PC-3 (cell line): Measurements from ENCODE around the gene STPG3. TPM values are rescaled to one million over a fixed set of nuclear protein-coding genes. Genes with fewer than 3 reads are reported as not detected.

Source experiments
- ATAC-seq: fragments of 200-7000 bp; cut with Tn5 transposase; 2 replicates; pipeline ENCODE4 v1.9.1; 2020; ENCODE audit warnings: mild to moderate bottlenecking, moderate library complexity
- BruUV-seq: library from RNA; stranded (reverse); fragments of 400-500 nt; replicated peaks from 2 replicates; lab custom pipeline; 2021; lab: Mats Ljungman, UMichigan
- CTCF ChIA-PET: fragments of 300-600 bp; sonication (Branson Sonifier 250); formaldehyde crosslinking; loops from one replicate; lab custom pipeline; 2022; ENCODE audit warnings: antibody characterized with exemption; lab: Charles Lee
- POLR2A ChIA-PET: fragments of 300-600 bp; sonication (Branson Sonifier 250); formaldehyde crosslinking; loops from one replicate; lab custom pipeline; 2022; ENCODE audit warnings: antibody characterized with exemption; ENCODE audit not compliant: unreplicated experiment; lab: Charles Lee
- DNase-seq: peaks from one replicate; pipeline ENCODE4 v3.0.0-alpha.2; 2015
- H2AFZ ChIP-seq: fragments of 300-600 bp; sonication (generic); 2 replicates; pipeline ENCODE4 v1.6.0; 2016; ENCODE audit warnings: antibody characterized with exemption, low read length
- H3F3A ChIP-seq: fragments of 300-600 bp; sonication (generic); one replicate; pipeline ENCODE4 v1.6.0; 2017; ENCODE audit warnings: antibody characterized with exemption, low read length, control low read depth, mild to moderate bottlenecking; ENCODE audit not compliant: unreplicated experiment
- H3K27ac ChIP-seq: fragments of 300-600 bp; sonication (generic); 2 replicates; pipeline ENCODE4 v1.5.1; 2016; ENCODE audit warnings: mild to moderate bottlenecking, low read length
- H3K27me3 ChIP-seq: fragments of 300-600 bp; sonication (generic); 2 replicates; pipeline ENCODE4 v1.6.1; 2016; ENCODE audit warnings: low read length, mixed read lengths
- H3K36me3 ChIP-seq: fragments of 300-600 bp; sonication (generic); 2 replicates; pipeline ENCODE4 v1.6.1; 2016; ENCODE audit warnings: low read depth, mixed run types, low read length, mixed read lengths
- H3K4me1 ChIP-seq: fragments of 300-600 bp; sonication (generic); 2 replicates; pipeline ENCODE4 v1.5.1; 2016; ENCODE audit warnings: low read length; ENCODE audit not compliant: insufficient read depth
- H3K4me2 ChIP-seq: fragments of 300-600 bp; sonication (generic); 2 replicates; pipeline ENCODE4 v1.6.0; 2016; ENCODE audit warnings: low read length
- H3K4me3 ChIP-seq: fragments of 300-600 bp; sonication (generic); 2 replicates; pipeline ENCODE4 v1.5.1; 2016; ENCODE audit warnings: mild to moderate bottlenecking, low read length, mixed read lengths
- H3K79me2 ChIP-seq: fragments of 300-600 bp; sonication (generic); 2 replicates; pipeline ENCODE4 v1.6.1; 2017; ENCODE audit warnings: low read length, mixed read lengths
- H3K9ac ChIP-seq: fragments of 300-600 bp; sonication (generic); 2 replicates; pipeline ENCODE4 v1.6.0; 2016; ENCODE audit warnings: mild to moderate bottlenecking, low read length
- H3K9me2 ChIP-seq: fragments of 300-600 bp; sonication (generic); replicated peaks from 2 replicates; pipeline ENCODE4 v1.6.1; 2016; ENCODE audit warnings: mixed run types, low read length, mixed read lengths
- H3K9me3 ChIP-seq: fragments of 300-600 bp; sonication (generic); 2 replicates; pipeline ENCODE4 v1.6.1; 2016; ENCODE audit warnings: low read length, mixed read lengths
- H4K20me1 ChIP-seq: fragments of 300-600 bp; sonication (generic); 2 replicates; pipeline ENCODE4 v1.6.1; 2016; ENCODE audit warnings: low read length, mixed read lengths
- CTCF ChIP-seq: fragments of 300-600 bp; sonication (generic); conservative IDR thresholded peaks from 2 replicates; pipeline ENCODE4 v1.5.1; 2017; ENCODE audit warnings: antibody characterized with exemption, low read depth, mild to moderate bottlenecking, low read length
- EZH2 ChIP-seq: fragments of 300-600 bp; sonication (generic); IDR thresholded peaks from one replicate; pipeline ENCODE4 v1.6.1; 2017; ENCODE audit warnings: antibody characterized with exemption, mild to moderate bottlenecking, low read length; ENCODE audit not compliant: unreplicated experiment
- EZH2phosphoT487 ChIP-seq: fragments of 300-600 bp; sonication (generic); IDR thresholded peaks from 2 replicates; pipeline ENCODE4 v1.6.1; 2018; ENCODE audit warnings: mild to moderate bottlenecking, antibody characterized with exemption, low read length, borderline replicate concordance
- intact Hi-C: fragments of 100-400 bp; cut with micrococcal nuclease; formaldehyde crosslinking; loops from 2 replicates; pipeline ENCODE4 v1.9.0; 2023
- total RNA-seq: library from RNA; depleted of rRNA; stranded (reverse); fragments of >200 nt; gene quantifications from 2 replicates; pipeline ENCODE4 v1.2.3, GENCODE V29; 2014

Gene STPG3
- total RNA-seq, 1 experiment from 2014 or later, result not detected

GRCh38 chr9:137280474-137281344, 29.6 kb downstream of the STPG3 start:
- ATAC-seq, result no peak
- H4K20me1 ChIP-seq, result no peaks in the 10 kb centered on the region
- ChIA-PET CTCF (no interaction called here), POLR2A (no interaction called here)
- H3K27ac ChIP-seq, result no peak overlapping the region
- no peaks in the 10 kb centered on the region for H3K36me3 ChIP-seq
- no peak overlapping the region for H3K4me3 ChIP-seq
- H3K9me2 ChIP-seq, result no peaks in the 10 kb centered on the region
- no peak overlapping the region for H3K4me2 ChIP-seq
- H3K9ac ChIP-seq, result no peak overlapping the region
- no peaks in the 10 kb centered on the region for H3K9me3 ChIP-seq
- no peaks in the 10 kb centered on the region for H3K27me3 ChIP-seq
- peaks cover 17% of the 10 kb centered on the region for H3K4me1 ChIP-seq
- intact Hi-C loops, result no loop called here
- TF ChIP-seq EZH2phosphoT487 (no peak), EZH2 (no peak), CTCF (no peak)
- H3K79me2 ChIP-seq, result peaks cover 19% of the 10 kb centered on the region
- DNase-seq, result no peak
- BruUV-seq, result no TSS peak
- H3F3A ChIP-seq, result no peaks in the 10 kb centered on the region
- H2AFZ ChIP-seq, result no peak overlapping the region

- POLR2A ChIA-PET, result no interaction called here
Observed at GRCh38 chr9:137281345-137282116, 30.4 kb downstream of the STPG3 start.

More at GRCh38 chr9:137281345-137282116, 30.4 kb downstream of the STPG3 start:
- Histone ChIP-seq H3K9ac (no peak overlapping the region), H3K4me2 (no peak overlapping the region), H3K79me2 (peaks cover 19% of the 10 kb centered on the region), H3K4me3 (no peak overlapping the region), H3K36me3 (no peaks in the 10 kb centered on the region), H3K4me1 (peaks cover 12% of the 10 kb centered on the region), H3K9me2 (no peaks in the 10 kb centered on the region), H4K20me1 (no peaks in the 10 kb centered on the region), H3F3A (no peaks in the 10 kb centered on the region), H2AFZ (no peak overlapping the region), H3K27me3 (no peaks in the 10 kb centered on the region), H3K27ac (no peak overlapping the region), H3K9me3 (no peaks in the 10 kb centered on the region)
- intact Hi-C loops, result no loop called here
- TF ChIP-seq CTCF, result no peak
- TF ChIP-seq EZH2, result no peak
- no peak for TF ChIP-seq EZH2phosphoT487
- BruUV-seq, result no TSS peak
- ATAC-seq (no peak), DNase-seq (no peak)
- CTCF ChIA-PET, result no interaction called here
